Mucosa of rectum (tissue), 2 donors: ENCODE results near the gene GLIS1.

Experiments used
- H3K27ac ChIP-seq, 2 donors: one replicate each; pipeline ENCODE4 v1.7.0; 2013; ENCODE audit warnings: inconsistent platforms in 2 of 2, low read depth in 2 of 2, low read length in 2 of 2
- H3K27me3 ChIP-seq, 2 donors: one replicate each; pipeline ENCODE4 v1.7.0; 2013; ENCODE audit warnings: low read length in 2 of 2; ENCODE audit not compliant: control insufficient read depth in 2 of 2, insufficient read depth in 2 of 2
- H3K36me3 ChIP-seq, 2 donors: one replicate each; pipeline ENCODE4 v1.7.0; 2013; ENCODE audit warnings: low read length in 2 of 2; ENCODE audit not compliant: control insufficient read depth in 2 of 2, insufficient read depth in 2 of 2
- H3K4me1 ChIP-seq, 2 donors: one replicate each; pipeline ENCODE4 v1.7.0; 2013; ENCODE audit warnings: low read length in 2 of 2, mild to moderate bottlenecking in 1 of 2; ENCODE audit not compliant: control insufficient read depth in 2 of 2, insufficient read depth in 2 of 2
- H3K4me3 ChIP-seq, 2 donors: one replicate each; pipeline ENCODE4 v1.7.0; 2013; ENCODE audit warnings: low read length in 2 of 2
- H3K9ac ChIP-seq, 2 donors: one replicate each; pipeline ENCODE4 v1.7.0; 2013; ENCODE audit warnings: low read length in 2 of 2, low read depth in 1 of 2, mild to moderate bottlenecking in 1 of 2
- H3K9me3 ChIP-seq, 2 donors: one replicate each; pipeline ENCODE4 v1.7.0; 2013; ENCODE audit warnings: low read length in 2 of 2; ENCODE audit not compliant: control insufficient read depth in 2 of 2
- donor health status: healthy.
- donor health status: Normal muscosa, but diverticular disease.

Gene GLIS1

DNA sequence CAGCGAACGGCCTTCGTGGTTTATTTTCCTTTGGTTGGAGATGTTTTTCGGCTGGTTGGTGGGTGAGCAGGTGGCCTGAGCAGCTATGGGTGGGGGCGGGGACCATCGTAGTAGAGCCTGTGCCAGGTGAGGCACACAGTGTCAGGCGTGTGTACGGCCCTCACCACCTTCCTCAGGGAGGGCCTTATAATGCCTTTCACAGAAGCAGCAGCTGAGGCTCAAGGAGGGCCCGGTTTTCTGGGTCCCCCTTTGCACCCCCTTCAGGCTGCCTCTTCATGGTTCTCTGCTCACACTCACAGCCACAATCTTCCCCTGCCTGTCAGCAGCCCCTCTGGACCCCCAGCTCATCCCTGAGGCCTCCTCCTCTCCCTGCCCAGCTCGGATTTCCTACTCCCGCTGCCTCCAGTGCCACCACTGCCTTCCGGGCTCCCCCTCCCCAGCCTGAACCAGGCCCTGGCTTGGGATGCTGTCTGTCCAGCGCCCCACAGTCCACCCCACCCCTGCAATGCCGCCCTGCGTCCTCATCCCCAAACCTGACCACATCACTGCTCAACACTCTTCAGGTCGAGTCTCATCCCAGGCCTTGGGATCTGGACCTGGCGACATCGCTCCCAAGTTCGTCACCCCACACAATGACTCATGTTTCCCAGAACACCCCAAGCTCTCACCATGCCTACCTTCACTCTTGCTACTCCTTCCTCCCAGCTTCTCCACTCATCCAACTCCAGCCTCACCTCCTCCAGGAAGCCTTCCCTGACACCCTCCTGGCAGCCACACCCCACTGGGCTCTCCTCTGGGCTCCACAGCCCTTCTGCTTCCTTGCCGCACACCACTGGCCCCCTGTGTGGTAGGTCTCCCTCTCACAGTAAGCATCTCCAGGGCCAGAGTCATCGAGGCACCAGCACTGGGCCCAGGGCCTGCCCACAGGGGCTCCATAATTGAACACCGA is 225.9 kb downstream of the GLIS1 start:
- no peak overlapping the region for H3K4me3 ChIP-seq
- no peaks in the 10 kb centered on the region for H3K27me3 ChIP-seq
- H3K9me3 ChIP-seq: no peaks in the 10 kb centered on the region
- H3K9ac ChIP-seq: no peak overlapping the region
- H3K4me1 ChIP-seq: no peaks in the 10 kb centered on the region
- no peak overlapping the region for H3K27ac ChIP-seq
- H3K36me3 ChIP-seq: no peaks in the 10 kb centered on the region

DNA sequence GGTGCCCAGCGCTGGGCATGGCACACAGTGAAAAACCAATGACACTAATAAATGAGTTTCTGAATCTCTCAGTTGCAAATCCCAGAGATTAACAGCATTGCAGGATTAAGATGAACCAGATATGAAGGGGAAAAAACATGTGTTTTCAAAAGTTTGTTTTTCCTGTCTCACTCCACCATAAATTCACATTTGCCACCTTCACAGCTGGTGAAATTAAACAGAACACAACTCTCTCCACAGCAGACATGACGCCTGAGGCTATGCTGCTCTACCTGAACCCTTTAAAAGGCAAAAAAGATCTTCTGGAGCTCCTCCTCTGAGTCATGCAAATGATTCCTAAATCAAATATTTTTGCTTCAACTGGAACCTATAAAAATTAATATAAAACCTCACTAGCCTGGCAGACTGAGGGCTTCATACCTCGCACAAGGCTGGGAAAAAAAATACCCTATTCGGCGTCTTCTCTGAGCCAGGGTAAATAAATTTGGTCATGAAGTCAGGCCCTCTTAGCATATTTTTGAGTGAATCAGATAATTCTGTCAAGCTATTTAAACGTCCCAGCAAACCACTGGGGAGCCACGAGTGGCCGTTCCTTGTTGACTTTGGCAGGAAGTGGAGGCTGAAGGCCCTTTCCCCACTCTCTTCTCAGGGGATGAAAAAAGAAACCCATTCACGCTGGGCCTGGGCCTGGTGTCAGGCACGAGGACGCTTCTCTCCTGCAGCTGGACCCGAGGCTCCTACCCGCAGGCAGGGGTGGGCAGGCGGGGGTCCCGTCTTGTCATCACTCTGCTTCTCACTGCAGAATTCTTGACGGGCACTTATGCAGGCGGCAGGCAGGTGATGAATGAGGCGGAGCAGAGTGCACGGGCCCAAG is 226.8 kb downstream of the GLIS1 start:
- Histone ChIP-seq H3K27me3 (no peaks in the 10 kb centered on the region), H3K4me1 (no peaks in the 10 kb centered on the region), H3K36me3 (no peaks in the 10 kb centered on the region), H3K9ac (no peak overlapping the region), H3K27ac (no peak overlapping the region), H3K9me3 (no peaks in the 10 kb centered on the region), H3K4me3 (no peak overlapping the region)

DNA sequence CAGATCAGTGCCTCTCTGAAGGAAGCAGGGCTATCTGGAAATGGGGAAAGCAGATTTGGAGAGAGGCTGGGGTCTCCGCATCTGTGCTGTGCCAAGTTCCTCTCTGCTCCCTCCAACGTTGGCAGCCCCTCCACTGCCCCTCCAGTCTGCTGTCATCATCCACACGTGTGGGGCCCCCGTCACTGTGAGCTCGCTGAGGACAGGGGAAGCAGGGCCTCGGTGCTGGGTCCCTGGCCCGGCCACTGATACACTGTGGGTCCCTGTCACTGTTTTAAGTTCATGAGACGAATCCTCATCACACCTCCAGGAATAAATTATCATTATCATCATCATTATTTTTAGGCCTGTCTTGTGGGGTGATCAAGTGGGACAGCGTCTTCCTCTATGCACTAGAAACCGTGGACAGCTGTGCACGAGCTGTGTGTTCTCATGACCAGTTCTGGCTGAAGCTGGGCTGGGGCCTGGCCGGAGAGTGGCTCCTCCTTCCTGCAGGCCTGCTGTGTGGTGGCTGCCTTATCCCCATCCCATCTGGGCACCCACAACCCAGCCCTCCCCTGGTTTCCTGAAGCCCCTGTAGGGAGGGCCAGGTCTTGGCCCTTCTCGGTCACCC is 227.5 kb downstream of the GLIS1 start:
- Histone ChIP-seq H3K27me3 (no peaks in the 10 kb centered on the region), H3K36me3 (no peaks in the 10 kb centered on the region), H3K4me3 (no peak overlapping the region), H3K9ac (no peak overlapping the region), H3K9me3 (no peaks in the 10 kb centered on the region), H3K27ac (no peak overlapping the region), H3K4me1 (no peaks in the 10 kb centered on the region)

DNA sequence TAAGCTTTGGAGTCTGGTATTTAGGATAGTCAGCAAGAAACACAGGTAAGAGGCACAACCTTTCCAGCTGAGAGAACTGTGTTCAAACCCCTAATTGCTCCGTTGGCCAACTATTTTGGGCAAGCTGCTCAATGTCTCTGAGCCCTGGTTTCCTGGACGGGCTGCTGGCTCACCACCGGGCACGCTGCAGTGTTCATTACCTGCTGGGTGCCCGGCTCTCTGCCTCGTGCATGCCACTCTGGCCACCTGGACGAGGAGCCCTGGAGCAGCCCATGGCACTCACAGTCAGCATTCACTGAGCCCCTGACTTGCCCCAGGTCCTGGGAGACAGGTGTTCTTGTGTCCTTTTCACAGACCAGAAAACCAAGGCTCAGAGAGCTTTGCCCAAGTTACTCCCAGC is 228.7 kb downstream of the GLIS1 start:
- no peaks in the 10 kb centered on the region for H3K4me1 ChIP-seq
- no peaks in the 10 kb centered on the region for H3K36me3 ChIP-seq
- H3K9me3 ChIP-seq: no peaks in the 10 kb centered on the region
- H3K27me3 ChIP-seq: no peaks in the 10 kb centered on the region
- no peak overlapping the region for H3K9ac ChIP-seq
- H3K4me3 ChIP-seq: no peak overlapping the region
- no peak overlapping the region for H3K27ac ChIP-seq

DNA sequence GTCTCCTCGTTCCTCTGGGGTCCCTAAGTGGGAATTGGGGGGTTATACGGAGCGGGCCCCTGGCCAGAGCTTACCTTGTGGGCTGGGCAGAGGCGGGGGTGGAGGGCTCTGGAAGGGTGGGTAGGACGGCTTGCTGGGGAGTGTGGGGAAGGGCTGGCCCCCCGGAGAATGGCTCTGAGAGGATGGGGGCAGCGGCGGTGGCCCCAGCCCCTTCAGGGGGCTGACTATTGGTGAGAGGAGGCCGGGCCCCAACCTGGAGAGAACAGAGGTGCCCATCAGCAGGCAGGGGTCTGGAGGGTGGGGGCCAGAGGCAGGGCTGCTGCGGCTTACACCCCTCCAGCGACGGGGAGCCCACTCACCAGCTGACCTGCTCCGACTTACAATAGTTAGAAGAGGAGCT is 229.2 kb downstream of the GLIS1 start:
- Histone ChIP-seq H3K27me3 (no peaks in the 10 kb centered on the region), H3K4me1 (no peaks in the 10 kb centered on the region), H3K9me3 (no peaks in the 10 kb centered on the region), H3K9ac (no peak overlapping the region), H3K4me3 (no peak overlapping the region), H3K27ac (no peak overlapping the region), H3K36me3 (no peaks in the 10 kb centered on the region)

DNA sequence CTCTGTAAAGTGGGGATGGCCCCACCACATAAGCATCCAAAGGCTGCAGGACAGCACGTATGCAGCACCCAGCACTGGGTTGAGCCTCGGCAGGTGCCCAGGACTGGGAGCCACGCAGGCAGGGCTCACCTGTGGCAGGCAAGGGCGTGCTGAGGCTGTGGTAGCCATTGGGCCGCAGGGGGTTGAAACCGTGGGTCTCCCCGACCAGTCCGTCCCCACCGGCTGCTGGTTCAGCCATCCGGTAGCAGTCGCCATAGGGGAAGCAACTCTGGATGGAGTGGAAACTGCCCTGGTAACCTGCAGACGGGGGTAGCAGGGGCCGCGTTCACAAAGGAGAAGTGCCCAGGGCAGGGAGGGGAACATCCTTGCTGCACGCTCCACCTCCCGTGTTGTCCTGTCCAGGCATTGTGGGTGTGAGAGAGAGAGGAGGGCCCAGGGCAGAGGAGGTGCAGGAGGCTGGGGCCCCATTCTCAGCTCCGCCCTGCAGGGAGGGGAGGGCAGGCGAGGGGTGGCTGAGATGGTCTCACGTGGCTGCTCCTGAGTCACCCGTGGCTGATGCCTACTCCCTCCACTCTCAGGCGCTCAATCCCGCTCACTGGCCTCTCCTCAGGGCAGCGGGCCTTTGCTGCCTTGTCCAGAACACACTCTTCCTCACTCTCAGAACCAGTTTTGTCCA is 229.8 kb downstream of the GLIS1 start:
- Histone ChIP-seq H3K27me3 (no peaks in the 10 kb centered on the region), H3K4me3 (no peak overlapping the region), H3K9me3 (no peaks in the 10 kb centered on the region), H3K9ac (no peak overlapping the region), H3K27ac (no peak overlapping the region), H3K4me1 (no peaks in the 10 kb centered on the region), H3K36me3 (no peaks in the 10 kb centered on the region)

DNA sequence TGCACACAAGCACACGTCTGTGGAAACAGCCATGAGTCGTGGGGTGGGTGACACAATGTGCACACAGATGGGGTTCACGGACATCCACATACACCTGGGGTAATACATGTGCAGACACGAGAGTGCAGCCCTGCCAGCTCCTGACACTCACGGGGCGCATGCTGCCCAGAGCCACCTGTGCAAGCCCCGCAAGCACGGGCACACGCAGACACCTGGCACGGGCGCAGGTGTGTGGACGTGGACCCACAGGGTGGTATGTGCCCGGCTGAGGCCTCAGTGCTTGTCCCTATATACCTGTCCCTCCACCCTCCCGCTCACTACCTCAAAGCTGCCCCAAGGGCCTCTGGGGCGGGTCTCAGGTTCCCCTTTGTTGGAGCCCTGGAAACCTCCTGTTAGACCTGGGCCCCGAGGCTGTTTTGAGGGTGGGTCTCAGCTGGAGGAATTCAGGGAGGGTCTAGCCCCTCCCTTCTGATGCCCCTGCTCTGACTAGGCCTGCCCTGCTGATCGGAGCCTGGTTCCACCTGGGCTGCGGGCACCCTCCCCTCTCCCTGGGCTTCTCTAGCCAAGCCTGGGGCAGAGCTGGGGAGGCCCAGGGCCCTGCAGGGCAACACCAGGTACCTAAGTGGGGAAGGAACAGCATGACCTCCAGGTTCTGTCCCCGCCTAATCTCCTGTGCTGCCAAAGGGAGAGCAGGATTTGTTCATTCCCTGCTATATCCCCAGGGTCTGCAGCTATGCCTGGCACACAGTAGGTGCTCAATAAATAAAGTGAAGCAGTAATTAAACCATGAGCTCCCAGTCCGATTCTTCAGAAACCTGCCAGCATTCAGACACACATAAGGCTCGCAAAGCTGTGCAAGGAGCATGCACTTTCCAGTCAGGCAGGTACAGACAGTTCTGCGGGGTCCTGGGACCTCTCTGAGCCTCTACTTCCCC is 230.6 kb downstream of the GLIS1 start:
- Histone ChIP-seq H3K27ac (no peak overlapping the region), H3K4me1 (no peaks in the 10 kb centered on the region), H3K36me3 (no peaks in the 10 kb centered on the region), H3K9me3 (no peaks in the 10 kb centered on the region), H3K4me3 (no peak overlapping the region), H3K27me3 (no peaks in the 10 kb centered on the region), H3K9ac (no peak overlapping the region)

DNA sequence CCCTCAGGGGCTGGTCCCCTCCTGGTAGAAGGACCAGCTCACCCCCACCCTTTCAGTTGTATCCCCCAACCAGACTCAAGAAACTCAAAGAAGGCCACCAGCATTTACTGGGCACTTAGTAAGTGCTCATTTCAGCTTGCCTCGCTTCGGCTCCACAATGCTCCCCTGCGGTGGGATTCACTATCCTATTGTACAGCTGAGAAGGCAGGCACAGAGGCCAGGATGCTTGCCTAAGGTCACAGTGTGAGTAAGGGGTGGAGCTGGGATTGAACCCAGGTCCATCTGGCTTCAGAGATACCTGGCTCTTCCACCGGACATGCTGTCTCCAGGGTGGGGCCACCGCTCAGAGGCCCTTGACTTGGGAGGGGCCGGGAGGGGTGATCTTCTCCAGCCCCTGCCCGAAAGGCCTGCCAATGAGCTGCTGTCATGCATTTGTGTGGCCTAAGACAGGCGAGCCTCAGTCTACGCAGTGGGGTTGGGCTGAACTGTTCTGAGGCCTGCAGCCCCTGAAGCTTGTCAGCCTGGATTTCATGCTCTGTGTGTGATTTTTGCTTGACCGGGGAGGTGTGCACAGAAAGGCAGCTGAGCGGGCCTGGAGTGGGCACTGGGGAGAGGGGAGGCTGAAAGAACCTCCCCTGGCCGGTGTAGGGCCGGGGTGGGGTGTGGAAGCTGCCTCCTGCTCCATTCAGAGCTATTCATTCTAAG is 231.7 kb downstream of the GLIS1 start:
- Histone ChIP-seq H3K4me3 (no peak overlapping the region), H3K9ac (no peak overlapping the region), H3K36me3 (no peaks in the 10 kb centered on the region), H3K27me3 (no peaks in the 10 kb centered on the region), H3K9me3 (no peaks in the 10 kb centered on the region), H3K4me1 (no peaks in the 10 kb centered on the region), H3K27ac (no peak overlapping the region)
